Smooth muscle cell (in vitro differentiated cells): Measurements from ENCODE around the gene SYP. TPM values are rescaled to one million over a fixed set of nuclear protein-coding genes. Genes with fewer than 3 reads are reported as not detected.

Experiments used
- DNase-seq: peaks from one replicate; lab custom pipeline; 2025; ENCODE audit not compliant: unreplicated experiment; lab: John Stamatoyannopoulos, UW
- H2AFZ ChIP-seq: fragments of 200-600 bp; sonication (generic); 2 replicates; pipeline ENCODE4 v1.6.0; 2016; ENCODE audit warnings: antibody characterized with exemption, low read depth, mild to moderate bottlenecking
- H3F3A ChIP-seq: fragments of 200-600 bp; sonication (generic); 2 replicates; pipeline ENCODE4 v1.6.0; 2017; ENCODE audit warnings: antibody characterized with exemption, low read depth
- H3K27ac ChIP-seq: fragments of 200-600 bp; sonication (generic); 2 replicates; pipeline ENCODE4 v1.5.1; 2016; ENCODE audit warnings: low read depth, mild to moderate bottlenecking
- H3K27me3 ChIP-seq: fragments of 200-600 bp; sonication (generic); 2 replicates; pipeline ENCODE4 v1.6.1; 2016; ENCODE audit warnings: low read depth, mild to moderate bottlenecking
- H3K36me3 ChIP-seq: fragments of 200-600 bp; sonication (generic); 2 replicates; pipeline ENCODE4 v1.5.1; 2016; ENCODE audit warnings: low read depth
- H3K4me1 ChIP-seq: fragments of 200-600 bp; sonication (generic); 2 replicates; pipeline ENCODE4 v1.5.1; 2016; ENCODE audit warnings: low read depth
- H3K4me2 ChIP-seq: fragments of 200-600 bp; sonication (generic); 2 replicates; pipeline ENCODE4 v1.6.0; 2016; ENCODE audit warnings: mild to moderate bottlenecking
- H3K4me3 ChIP-seq: fragments of 200-600 bp; sonication (generic); 2 replicates; pipeline ENCODE4 v1.5.1; 2016; ENCODE audit warnings: mild to moderate bottlenecking
- H3K79me2 ChIP-seq: fragments of 200-600 bp; sonication (generic); 2 replicates; pipeline ENCODE4 v1.6.0; 2016; ENCODE audit warnings: low read depth, mild to moderate bottlenecking
- H3K9ac ChIP-seq: fragments of 200-600 bp; sonication (generic); 2 replicates; pipeline ENCODE4 v1.6.0; 2016; ENCODE audit warnings: low read depth
- H3K9me3 ChIP-seq: fragments of 200-600 bp; sonication (generic); replicated peaks from 2 replicates; pipeline ENCODE4 v1.5.1; 2016; ENCODE audit warnings: low read depth
- H4K20me1 ChIP-seq: fragments of 200-600 bp; sonication (generic); 2 replicates; pipeline ENCODE4 v1.6.0; 2016; ENCODE audit warnings: low read depth
- CTCF ChIP-seq: fragments of 200-600 bp; sonication (generic); IDR thresholded peaks from 2 replicates; pipeline ENCODE4 v1.5.1; 2017; ENCODE audit warnings: borderline replicate concordance, mild to moderate bottlenecking, antibody characterized with exemption; ENCODE audit not compliant: insufficient read depth, poor library complexity, severe bottlenecking
- WGBS: methylation state at CpG from one replicate; pipeline ENCODE4 v1.1.7; 2016; ENCODE audit warnings: low lambda C conversion rate; 5-methylcytosine and 5-hydroxymethylcytosine counted together
- polyA plus RNA-seq: library from polyadenylated mRNA; unstranded; fragments of >200 nt; fragmentation: Nextera tagmentation; extraction: Ambion mirVana; gene quantifications from 2 replicates; pipeline ENCODE4 v1.2.1, GENCODE V29; 2016
- total RNA-seq: library from RNA; depleted of rRNA; stranded (reverse); fragments of >200 nt; gene quantifications from 2 replicates; pipeline ENCODE4 v1.2.3, GENCODE V29; 2014

Gene SYP
- total and polyA plus RNA-seq, 2 experiments from 2014 or later = not detected

GRCh38 chrX:49214996-49215526 is 15.1 kb upstream of the SYP start:
- H2AFZ ChIP-seq = no peak overlapping the region
- WGBS = 82% methylated on average over 14 of the region's 14 CpGs
- TF ChIP-seq CTCF = no peak
- H3K9me3 ChIP-seq = no peaks in the 10 kb centered on the region
- H3K27me3 ChIP-seq = no peaks in the 10 kb centered on the region
- H3K36me3 ChIP-seq = no peaks in the 10 kb centered on the region
- no peaks in the 10 kb centered on the region for H4K20me1 ChIP-seq
- no peak overlapping the region for H3K9ac ChIP-seq
- H3K4me2 ChIP-seq = no peak overlapping the region
- H3F3A ChIP-seq = no peaks in the 10 kb centered on the region
- no peaks in the 10 kb centered on the region for H3K79me2 ChIP-seq
- no peak overlapping the region for H3K27ac ChIP-seq
- H3K4me3 ChIP-seq = no peak overlapping the region
- H3K4me1 ChIP-seq = no peaks in the 10 kb centered on the region
- DNase-seq = no peak

GRCh38 chrX:49214416-49214815 is 14.4 kb upstream of the SYP start:
- no peak for TF ChIP-seq CTCF
- Histone ChIP-seq H3K9me3 (no peaks in the 10 kb centered on the region), H3K4me2 (no peak overlapping the region), H3K27ac (no peak overlapping the region), H3K4me1 (no peaks in the 10 kb centered on the region), H2AFZ (no peak overlapping the region), H3K36me3 (no peaks in the 10 kb centered on the region), H3F3A (no peaks in the 10 kb centered on the region), H4K20me1 (no peaks in the 10 kb centered on the region), H3K4me3 (no peak overlapping the region), H3K9ac (no peak overlapping the region), H3K27me3 (no peaks in the 10 kb centered on the region), H3K79me2 (no peaks in the 10 kb centered on the region)
- no peak for DNase-seq
- 65% methylated on average over 2 of the region's 2 CpGs for WGBS

- no peak for TF ChIP-seq CTCF
- Histone ChIP-seq H3K36me3 (no peaks in the 10 kb centered on the region), H3K9ac (no peak overlapping the region), H3F3A (no peaks in the 10 kb centered on the region), H2AFZ (no peak overlapping the region), H4K20me1 (no peaks in the 10 kb centered on the region), H3K9me3 (no peaks in the 10 kb centered on the region), H3K27ac (no peak overlapping the region), H3K4me1 (no peaks in the 10 kb centered on the region), H3K27me3 (no peaks in the 10 kb centered on the region), H3K4me2 (no peak overlapping the region), H3K4me3 (no peak overlapping the region), H3K79me2 (no peaks in the 10 kb centered on the region)
- no peak for DNase-seq
- WGBS = 50% methylated on average over 1 of the region's 1 CpG
These were observed 12.9 kb upstream of the SYP start for GRCh38 chrX:49212861-49213260.

- no peak for DNase-seq
- WGBS = 82% methylated on average over 2 of the region's 2 CpGs
- H3K9me3 ChIP-seq = no peaks in the 10 kb centered on the region
- H3K4me1 ChIP-seq = no peaks in the 10 kb centered on the region
- H3K36me3 ChIP-seq = no peaks in the 10 kb centered on the region
- H2AFZ ChIP-seq = no peak overlapping the region
- no peaks in the 10 kb centered on the region for H4K20me1 ChIP-seq
- no peaks in the 10 kb centered on the region for H3K79me2 ChIP-seq
- H3K27ac ChIP-seq = no peak overlapping the region
- no peak overlapping the region for H3K4me2 ChIP-seq
- no peaks in the 10 kb centered on the region for H3K27me3 ChIP-seq
- H3K4me3 ChIP-seq = no peak overlapping the region
- no peak for TF ChIP-seq CTCF
- no peaks in the 10 kb centered on the region for H3F3A ChIP-seq
- no peak overlapping the region for H3K9ac ChIP-seq
These were observed 12.2 kb upstream of the SYP start for GRCh38 chrX:49212209-49212608.
